ENCODE data around the gene SNX6.
"Not testable (repeated sequence)": the region's sequence is repeated elsewhere in the genome, so short reads cannot be mapped to it uniquely, and the experiment has no call there.

Gene SNX6

GRCh38 chr14:34629657-34630529 lies at the start of gene SNX6:
SNX6 (minus strand) TSS chr14:34630148; CDS start chr14:34630116, 32 bp downstream.
- peak; percentile 93 to 97 for ATAC-seq

- no peak for ATAC-seq
These were observed 48.8 kb upstream of the SNX6 start for GRCh38 chr14:34678735-34679134.

- no peak for ATAC-seq
These were observed 48.4 kb upstream of the SNX6 start for GRCh38 chr14:34678306-34678705.

- ATAC-seq: no peak
These were observed 46.7 kb upstream of the SNX6 start for GRCh38 chr14:34676516-34677211.

GRCh38 chr14:34673702-34674101 lies 43.8 kb upstream of the SNX6 start:
- no peak for ATAC-seq

- ATAC-seq: no peak
These were observed 41.8 kb upstream of the SNX6 start for GRCh38 chr14:34671716-34672115.

GRCh38 chr14:34668111-34668510 lies 38.2 kb upstream of the SNX6 start:
- ATAC-seq: no peak

- no peak for ATAC-seq
These were observed 37.1 kb upstream of the SNX6 start for GRCh38 chr14:34667007-34667406.

- peak; percentile 38 to 44 for ATAC-seq
These were observed 36.0 kb upstream of the SNX6 start for GRCh38 chr14:34665785-34666435.

- ATAC-seq: no peak
These were observed 32.7 kb upstream of the SNX6 start for GRCh38 chr14:34662561-34663088.

GRCh38 chr14:34660796-34661195 lies 30.8 kb upstream of the SNX6 start:
- no peak for ATAC-seq

- no peak for ATAC-seq
These were observed 26.0 kb upstream of the SNX6 start for GRCh38 chr14:34655959-34656358.

- not testable (repeated sequence) for ATAC-seq
These were observed 23.1 kb upstream of the SNX6 start for GRCh38 chr14:34653073-34653472.

- not testable (repeated sequence) for ATAC-seq
These were observed 22.4 kb upstream of the SNX6 start for GRCh38 chr14:34652348-34652747.

GRCh38 chr14:34650786-34651584 lies 21.0 kb upstream of the SNX6 start:
- ATAC-seq: no peak

- ATAC-seq: not testable (repeated sequence)
These were observed 20.1 kb upstream of the SNX6 start for GRCh38 chr14:34650006-34650405.

GRCh38 chr14:34649344-34649743 lies 19.4 kb upstream of the SNX6 start:
- no peak for ATAC-seq

GRCh38 chr14:34646570-34647255 lies 16.8 kb upstream of the SNX6 start:
- no peak for ATAC-seq

- no peak for ATAC-seq
These were observed 13.4 kb upstream of the SNX6 start for GRCh38 chr14:34643361-34643760.

- no peak for ATAC-seq
These were observed 12.6 kb upstream of the SNX6 start for GRCh38 chr14:34642595-34642994.

- no peak for ATAC-seq
These were observed 10.9 kb upstream of the SNX6 start for GRCh38 chr14:34640826-34641225.

GRCh38 chr14:34634360-34634771 lies 4.4 kb upstream of the SNX6 start:
- ATAC-seq: not testable (repeated sequence)

Data from activated CD4-positive, CD25-positive, alpha-beta regulatory T cell treated with anti-CD3 and anti-CD28 coated beads, Interleukin-2, amount 50 U/mL, for 24 hours (primary cell).